GM10248 (cell line): ENCODE results near the gene WWC2.

ENCODE experiments used
- CTCF ChIA-PET: fragments of 300-600 bp; sonication (Branson Sonifier 250); formaldehyde crosslinking; extraction: SDS; loops from one replicate; lab custom pipeline; 2021; ENCODE audit warnings: antibody characterized with exemption; lab: Yijun Ruan, JAX
- POLR2A ChIA-PET: fragments of 350-650 bp; sonication (Branson Sonifier 250); formaldehyde crosslinking; extraction: SDS; loops from one replicate; lab custom pipeline; 2020; ENCODE audit warnings: antibody characterized with exemption; lab: Yijun Ruan, JAX
- DNase-seq: peaks from one replicate; pipeline ENCODE4 v3.0.0; 2012; ENCODE audit errors: extremely low spot score
- CTCF ChIP-seq: IDR thresholded peaks from 2 replicates; pipeline ENCODE4 v1.5.1; 2012; ENCODE audit warnings: mild to moderate bottlenecking, low read depth; ENCODE audit errors: extremely low read depth, missing control alignments, control extremely low read depth

The WWC2 gene

GRCh38 chr4:183072176-183072575, 26.9 kb upstream of the WWC2 start:
- no peak for DNase-seq
- ChIA-PET CTCF (interaction anchor here (1.2 to 7.9 kb wide), 5 partner anchors 19 to 190 kb away, joined by 4 to 87 read pairs (median 6); no protein-coding TSS in a partner anchor), POLR2A (no interaction called here)
- TF ChIP-seq CTCF, result no peak

GRCh38 chr4:183073838-183074145, 25.3 kb upstream of the WWC2 start:
- CTCF ChIA-PET, result interaction anchor here (0.7 to 7.9 kb wide), 25 partner anchors 9 to 334 kb away, joined by 3 to 87 read pairs (median 4); no protein-coding TSS in a partner anchor
- POLR2A ChIA-PET, result no interaction called here
- no peak for TF ChIP-seq CTCF
- no peak for DNase-seq

GRCh38 chr4:183074288-183074990, 24.6 kb upstream of the WWC2 start:
- ChIA-PET POLR2A (no interaction called here), CTCF (interaction anchor here (0.7 to 7.9 kb wide), 18 partner anchors 8 to 333 kb away, joined by 3 to 87 read pairs (median 4); no protein-coding TSS in a partner anchor)
- TF ChIP-seq CTCF, result no peak
- DNase-seq, result no peak

- DNase-seq, result no peak
- no peak for TF ChIP-seq CTCF
- ChIA-PET CTCF (no interaction called here), POLR2A (no interaction called here)
These were observed 20.4 kb upstream of the WWC2 start for GRCh38 chr4:183078634-183079033.

GRCh38 chr4:183080372-183081115, 18.5 kb upstream of the WWC2 start:
- POLR2A ChIA-PET, result no interaction called here
- CTCF ChIA-PET, result interaction anchor here (1.8 kb wide), 2 partner anchors 10 to 181 kb away, joined by 7 to 10 read pairs; no protein-coding TSS in a partner anchor
- no peak for TF ChIP-seq CTCF
- DNase-seq, result no peak

GRCh38 chr4:183081116-183081469, 18.0 kb upstream of the WWC2 start:
- POLR2A ChIA-PET, result no interaction called here
- DNase-seq, result no peak
- no peak for TF ChIP-seq CTCF
- CTCF ChIA-PET, result interaction anchor here (1.8 kb wide), 2 partner anchors 10 to 181 kb away, joined by 7 to 10 read pairs; no protein-coding TSS in a partner anchor
